B cell (primary cell): ENCODE results near the gene POLDIP3.

Source experiments
- CTCF ChIP-seq: fragments of 200-600 bp; IDR thresholded peaks from one replicate; pipeline ENCODE4 v1.8.0; 2022; ENCODE audit warnings: antibody characterized with exemption, mild to moderate bottlenecking
- EZH2 ChIP-seq: IDR thresholded peaks from 2 replicates; pipeline ENCODE4 v1.6.1; 2012; ENCODE audit warnings: borderline replicate concordance, low read depth, mild to moderate bottlenecking, moderate library complexity, low read length; ENCODE audit not compliant: insufficient read depth, poor library complexity, severe bottlenecking

DNA sequence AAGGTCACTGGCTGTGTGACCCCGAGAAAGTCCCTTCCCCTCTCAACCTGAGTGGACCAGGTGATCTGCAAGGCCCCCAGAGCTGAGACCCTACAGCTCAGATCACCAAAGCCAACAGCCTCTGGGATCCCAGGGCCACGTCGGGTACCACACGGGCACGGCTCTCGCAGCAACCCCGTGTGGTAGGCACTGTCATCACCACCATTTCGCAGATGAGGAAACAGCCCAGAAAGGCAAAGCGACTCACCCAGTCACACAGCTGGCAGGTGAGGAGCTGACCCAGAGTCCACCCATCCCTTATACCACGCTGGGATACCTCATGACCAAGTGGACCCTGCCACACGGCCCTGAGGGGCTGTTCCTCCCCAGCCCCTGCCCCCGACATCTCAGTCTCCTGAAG lies 22.9 kb upstream of the POLDIP3 start:
- no peak for TF ChIP-seq EZH2
- TF ChIP-seq CTCF, result no peak
